ENCODE results near the gene BICC1.

DNA sequence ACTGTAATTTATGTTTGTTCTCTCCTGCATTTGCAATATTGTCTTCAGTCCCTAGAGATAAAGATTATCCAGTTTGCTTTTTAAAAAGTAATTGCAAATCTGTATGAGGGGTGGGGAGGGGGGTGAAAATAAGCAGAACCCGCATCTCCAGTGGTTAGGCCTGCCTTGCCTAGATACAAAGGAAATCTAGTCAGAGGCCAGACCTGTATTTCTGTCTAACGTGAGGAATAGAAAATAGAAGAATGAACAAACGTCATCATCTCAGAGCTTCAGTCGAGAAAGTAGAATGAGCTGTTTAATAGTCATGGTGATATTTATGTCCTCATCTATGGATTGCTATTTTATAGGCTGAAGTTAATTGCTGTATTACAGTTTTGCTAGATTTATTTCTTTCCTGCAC lies 284.2 kb downstream of the BICC1 start:
- TF ChIP-seq FOSL1 (IDR thresholded peaks at IDR 0.05; ENCODE audit: insufficient read depth, low read depth, low read length), result no peak
- TF ChIP-seq, protein P1, sequence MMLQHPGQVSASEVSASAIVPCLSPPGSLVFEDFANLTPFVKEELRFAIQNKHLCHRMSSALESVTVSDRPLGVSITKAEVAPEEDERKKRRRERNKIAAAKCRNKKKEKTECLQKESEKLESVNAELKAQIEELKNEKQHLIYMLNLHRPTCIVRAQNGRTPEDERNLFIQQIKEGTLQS (IDR thresholded peaks at IDR 0.05; ENCODE audit: insufficient read depth, low read depth, low read length), result no peak
- no peak for TF ChIP-seq RFX5 (IDR thresholded peaks at IDR 0.05; ENCODE audit: borderline replicate concordance, low read depth, low read length)
- TF ChIP-seq, protein P2, sequence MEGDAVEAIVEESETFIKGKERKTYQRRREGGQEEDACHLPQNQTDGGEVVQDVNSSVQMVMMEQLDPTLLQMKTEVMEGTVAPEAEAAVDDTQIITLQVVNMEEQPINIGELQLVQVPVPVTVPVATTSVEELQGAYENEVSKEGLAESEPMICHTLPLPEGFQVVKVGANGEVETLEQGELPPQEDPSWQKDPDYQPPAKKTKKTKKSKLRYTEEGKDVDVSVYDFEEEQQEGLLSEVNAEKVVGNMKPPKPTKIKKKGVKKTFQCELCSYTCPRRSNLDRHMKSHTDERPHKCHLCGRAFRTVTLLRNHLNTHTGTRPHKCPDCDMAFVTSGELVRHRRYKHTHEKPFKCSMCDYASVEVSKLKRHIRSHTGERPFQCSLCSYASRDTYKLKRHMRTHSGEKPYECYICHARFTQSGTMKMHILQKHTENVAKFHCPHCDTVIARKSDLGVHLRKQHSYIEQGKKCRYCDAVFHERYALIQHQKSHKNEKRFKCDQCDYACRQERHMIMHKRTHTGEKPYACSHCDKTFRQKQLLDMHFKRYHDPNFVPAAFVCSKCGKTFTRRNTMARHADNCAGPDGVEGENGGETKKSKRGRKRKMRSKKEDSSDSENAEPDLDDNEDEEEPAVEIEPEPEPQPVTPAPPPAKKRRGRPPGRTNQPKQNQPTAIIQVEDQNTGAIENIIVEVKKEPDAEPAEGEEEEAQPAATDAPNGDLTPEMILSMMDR (IDR thresholded peaks at IDR 0.05; ENCODE audit: control extremely low read depth in 1 of 3, insufficient read depth in 1 of 3, low read depth in 1 of 3, low read length in 3 of 3), result no peak
- no peak for TF ChIP-seq GTF2F1 (IDR thresholded peaks at IDR 0.05; ENCODE audit: borderline replicate concordance, low read depth, low read length)
- TF ChIP-seq GABPA (IDR thresholded peaks at IDR 0.05; ENCODE audit: borderline replicate concordance, insufficient read depth, low read length), result no peak
- TF ChIP-seq POLR2A (IDR thresholded peaks at IDR 0.05; ENCODE audit: control extremely low read depth in 1 of 2, low read depth in 2 of 2, low read length in 2 of 2), result no peak
- no peak for TF ChIP-seq EGR1 (IDR thresholded peaks at IDR 0.05; ENCODE audit: borderline replicate concordance, low read depth, low read length)
- TF ChIP-seq, protein P3, sequence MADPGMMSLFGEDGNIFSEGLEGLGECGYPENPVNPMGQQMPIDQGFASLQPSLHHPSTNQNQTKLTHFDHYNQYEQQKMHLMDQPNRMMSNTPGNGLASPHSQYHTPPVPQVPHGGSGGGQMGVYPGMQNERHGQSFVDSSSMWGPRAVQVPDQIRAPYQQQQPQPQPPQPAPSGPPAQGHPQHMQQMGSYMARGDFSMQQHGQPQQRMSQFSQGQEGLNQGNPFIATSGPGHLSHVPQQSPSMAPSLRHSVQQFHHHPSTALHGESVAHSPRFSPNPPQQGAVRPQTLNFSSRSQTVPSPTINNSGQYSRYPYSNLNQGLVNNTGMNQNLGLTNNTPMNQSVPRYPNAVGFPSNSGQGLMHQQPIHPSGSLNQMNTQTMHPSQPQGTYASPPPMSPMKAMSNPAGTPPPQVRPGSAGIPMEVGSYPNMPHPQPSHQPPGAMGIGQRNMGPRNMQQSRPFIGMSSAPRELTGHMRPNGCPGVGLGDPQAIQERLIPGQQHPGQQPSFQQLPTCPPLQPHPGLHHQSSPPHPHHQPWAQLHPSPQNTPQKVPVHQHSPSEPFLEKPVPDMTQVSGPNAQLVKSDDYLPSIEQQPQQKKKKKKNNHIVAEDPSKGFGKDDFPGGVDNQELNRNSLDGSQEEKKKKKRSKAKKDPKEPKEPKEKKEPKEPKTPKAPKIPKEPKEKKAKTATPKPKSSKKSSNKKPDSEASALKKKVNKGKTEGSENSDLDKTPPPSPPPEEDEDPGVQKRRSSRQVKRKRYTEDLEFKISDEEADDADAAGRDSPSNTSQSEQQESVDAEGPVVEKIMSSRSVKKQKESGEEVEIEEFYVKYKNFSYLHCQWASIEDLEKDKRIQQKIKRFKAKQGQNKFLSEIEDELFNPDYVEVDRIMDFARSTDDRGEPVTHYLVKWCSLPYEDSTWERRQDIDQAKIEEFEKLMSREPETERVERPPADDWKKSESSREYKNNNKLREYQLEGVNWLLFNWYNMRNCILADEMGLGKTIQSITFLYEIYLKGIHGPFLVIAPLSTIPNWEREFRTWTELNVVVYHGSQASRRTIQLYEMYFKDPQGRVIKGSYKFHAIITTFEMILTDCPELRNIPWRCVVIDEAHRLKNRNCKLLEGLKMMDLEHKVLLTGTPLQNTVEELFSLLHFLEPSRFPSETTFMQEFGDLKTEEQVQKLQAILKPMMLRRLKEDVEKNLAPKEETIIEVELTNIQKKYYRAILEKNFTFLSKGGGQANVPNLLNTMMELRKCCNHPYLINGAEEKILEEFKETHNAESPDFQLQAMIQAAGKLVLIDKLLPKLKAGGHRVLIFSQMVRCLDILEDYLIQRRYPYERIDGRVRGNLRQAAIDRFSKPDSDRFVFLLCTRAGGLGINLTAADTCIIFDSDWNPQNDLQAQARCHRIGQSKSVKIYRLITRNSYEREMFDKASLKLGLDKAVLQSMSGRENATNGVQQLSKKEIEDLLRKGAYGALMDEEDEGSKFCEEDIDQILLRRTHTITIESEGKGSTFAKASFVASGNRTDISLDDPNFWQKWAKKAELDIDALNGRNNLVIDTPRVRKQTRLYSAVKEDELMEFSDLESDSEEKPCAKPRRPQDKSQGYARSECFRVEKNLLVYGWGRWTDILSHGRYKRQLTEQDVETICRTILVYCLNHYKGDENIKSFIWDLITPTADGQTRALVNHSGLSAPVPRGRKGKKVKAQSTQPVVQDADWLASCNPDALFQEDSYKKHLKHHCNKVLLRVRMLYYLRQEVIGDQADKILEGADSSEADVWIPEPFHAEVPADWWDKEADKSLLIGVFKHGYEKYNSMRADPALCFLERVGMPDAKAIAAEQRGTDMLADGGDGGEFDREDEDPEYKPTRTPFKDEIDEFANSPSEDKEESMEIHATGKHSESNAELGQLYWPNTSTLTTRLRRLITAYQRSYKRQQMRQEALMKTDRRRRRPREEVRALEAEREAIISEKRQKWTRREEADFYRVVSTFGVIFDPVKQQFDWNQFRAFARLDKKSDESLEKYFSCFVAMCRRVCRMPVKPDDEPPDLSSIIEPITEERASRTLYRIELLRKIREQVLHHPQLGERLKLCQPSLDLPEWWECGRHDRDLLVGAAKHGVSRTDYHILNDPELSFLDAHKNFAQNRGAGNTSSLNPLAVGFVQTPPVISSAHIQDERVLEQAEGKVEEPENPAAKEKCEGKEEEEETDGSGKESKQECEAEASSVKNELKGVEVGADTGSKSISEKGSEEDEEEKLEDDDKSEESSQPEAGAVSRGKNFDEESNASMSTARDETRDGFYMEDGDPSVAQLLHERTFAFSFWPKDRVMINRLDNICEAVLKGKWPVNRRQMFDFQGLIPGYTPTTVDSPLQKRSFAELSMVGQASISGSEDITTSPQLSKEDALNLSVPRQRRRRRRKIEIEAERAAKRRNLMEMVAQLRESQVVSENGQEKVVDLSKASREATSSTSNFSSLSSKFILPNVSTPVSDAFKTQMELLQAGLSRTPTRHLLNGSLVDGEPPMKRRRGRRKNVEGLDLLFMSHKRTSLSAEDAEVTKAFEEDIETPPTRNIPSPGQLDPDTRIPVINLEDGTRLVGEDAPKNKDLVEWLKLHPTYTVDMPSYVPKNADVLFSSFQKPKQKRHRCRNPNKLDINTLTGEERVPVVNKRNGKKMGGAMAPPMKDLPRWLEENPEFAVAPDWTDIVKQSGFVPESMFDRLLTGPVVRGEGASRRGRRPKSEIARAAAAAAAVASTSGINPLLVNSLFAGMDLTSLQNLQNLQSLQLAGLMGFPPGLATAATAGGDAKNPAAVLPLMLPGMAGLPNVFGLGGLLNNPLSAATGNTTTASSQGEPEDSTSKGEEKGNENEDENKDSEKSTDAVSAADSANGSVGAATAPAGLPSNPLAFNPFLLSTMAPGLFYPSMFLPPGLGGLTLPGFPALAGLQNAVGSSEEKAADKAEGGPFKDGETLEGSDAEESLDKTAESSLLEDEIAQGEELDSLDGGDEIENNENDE (IDR thresholded peaks at IDR 0.05; ENCODE audit: insufficient replicate concordance, low read length), result no peak
- TF ChIP-seq TBP (IDR thresholded peaks at IDR 0.05; ENCODE audit: low read depth, low read length), result no peak
- no peak for TF ChIP-seq JUN (IDR thresholded peaks at IDR 0.05; ENCODE audit: low read depth, low read length)
- no peak for TF ChIP-seq POLR2AphosphoS5 (IDR thresholded peaks at IDR 0.05; ENCODE audit: low read depth, low read length)
- no peak for TF ChIP-seq SIN3A (conservative IDR thresholded peaks at IDR 0.05 in 1 of 2, IDR thresholded peaks at IDR 0.05 in 1 of 2; ENCODE audit: low read depth in 1 of 2, low read length in 2 of 2)
